Adipocyte (in vitro differentiated cells): ENCODE measurements around the gene OR2T27.
A peak's percentile ranks its signal among the peaks of the same experiment; 100 is the strongest.
"Not testable (repeated sequence)": the region's sequence is repeated elsewhere in the genome, so short reads cannot be mapped to it uniquely, and the experiment has no call there.

Experiments
- DNase-seq: peaks from one replicate; pipeline ENCODE4 v3.0.0-alpha.2; 2015; ENCODE audit warnings: low read depth
- H3K27me3 ChIP-seq: replicated peaks from 2 replicates; pipeline ENCODE4 v1.7.0; 2013; ENCODE audit warnings: mild to moderate bottlenecking, low read length, moderate library complexity; ENCODE audit not compliant: control insufficient read depth, insufficient read depth
- H3K36me3 ChIP-seq: 2 replicates; pipeline ENCODE4 v1.7.0; 2013; ENCODE audit warnings: low read length, mild to moderate bottlenecking, moderate library complexity; ENCODE audit not compliant: control insufficient read depth, insufficient read depth, severe bottlenecking
- H3K4me1 ChIP-seq: 2 replicates; pipeline ENCODE4 v1.7.0; 2013; ENCODE audit warnings: mild to moderate bottlenecking, low read length, moderate library complexity; ENCODE audit not compliant: control insufficient read depth, insufficient read depth
- H3K4me3 ChIP-seq: 2 replicates; pipeline ENCODE4 v1.7.0; 2013; ENCODE audit warnings: mild to moderate bottlenecking, low read length, moderate library complexity
- H3K9ac ChIP-seq: 2 replicates; pipeline ENCODE4 v1.7.0; 2013; ENCODE audit warnings: mild to moderate bottlenecking, low read length, moderate library complexity
- H3K9me3 ChIP-seq: 2 replicates; pipeline ENCODE4 v1.7.0; 2013; ENCODE audit warnings: mild to moderate bottlenecking, low read length, moderate library complexity; ENCODE audit not compliant: control insufficient read depth

Gene OR2T27

DNA sequence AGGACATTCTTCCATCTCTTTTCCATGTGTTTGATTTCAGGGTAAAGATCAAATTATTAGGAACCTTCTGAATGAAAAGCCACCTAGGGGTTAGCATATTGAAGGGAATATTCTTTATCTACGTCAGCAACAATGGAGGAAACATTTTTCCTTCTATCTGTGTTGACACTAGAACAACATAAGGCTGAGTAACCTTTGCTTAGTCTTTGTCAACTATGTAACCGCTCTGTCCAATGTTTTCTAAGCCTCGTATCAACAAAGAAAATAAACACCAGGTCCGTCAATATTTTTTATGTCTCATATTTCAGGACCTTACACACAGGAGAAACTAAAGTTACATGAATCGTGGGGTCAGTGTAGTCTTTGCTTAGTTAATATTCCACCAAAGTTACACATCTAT lies 18.7 kb downstream of the OR2T27 start:
- not testable (repeated sequence) for H3K9ac ChIP-seq, H3K4me3 ChIP-seq, H3K9me3 ChIP-seq, H3K4me1 ChIP-seq, H3K27me3 ChIP-seq, DNase-seq, H3K36me3 ChIP-seq

DNA sequence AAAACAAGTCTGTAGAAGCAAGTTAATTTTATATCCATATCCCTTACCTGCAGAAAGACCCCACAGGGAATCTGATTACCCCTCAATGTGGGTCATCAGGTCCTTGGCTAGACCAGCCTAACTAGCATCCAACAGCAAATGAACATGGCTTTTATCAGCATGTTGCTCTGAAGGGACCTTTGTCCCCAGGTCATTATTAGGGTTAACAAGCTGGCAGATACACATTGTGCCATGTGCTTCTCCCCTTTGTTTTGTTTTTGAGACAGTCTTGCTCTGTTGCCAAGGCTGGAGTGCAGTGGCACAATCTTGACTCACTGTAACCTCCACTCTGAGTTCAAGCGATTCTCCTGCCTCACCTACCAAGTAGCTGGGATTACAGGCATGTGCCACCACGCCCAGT lies 20.3 kb downstream of the OR2T27 start, which contains the start of gene OR2T11:
OR2T11 (minus strand) TSS at position 101 of the 400 bp plus-strand sequence. CDS start 7,963 bp downstream, outside the sequence.
- H3K4me1 ChIP-seq, H3K4me3 ChIP-seq, H3K9ac ChIP-seq, H3K9me3 ChIP-seq, H3K27me3 ChIP-seq, H3K36me3 ChIP-seq, DNase-seq: not testable (repeated sequence)

DNA sequence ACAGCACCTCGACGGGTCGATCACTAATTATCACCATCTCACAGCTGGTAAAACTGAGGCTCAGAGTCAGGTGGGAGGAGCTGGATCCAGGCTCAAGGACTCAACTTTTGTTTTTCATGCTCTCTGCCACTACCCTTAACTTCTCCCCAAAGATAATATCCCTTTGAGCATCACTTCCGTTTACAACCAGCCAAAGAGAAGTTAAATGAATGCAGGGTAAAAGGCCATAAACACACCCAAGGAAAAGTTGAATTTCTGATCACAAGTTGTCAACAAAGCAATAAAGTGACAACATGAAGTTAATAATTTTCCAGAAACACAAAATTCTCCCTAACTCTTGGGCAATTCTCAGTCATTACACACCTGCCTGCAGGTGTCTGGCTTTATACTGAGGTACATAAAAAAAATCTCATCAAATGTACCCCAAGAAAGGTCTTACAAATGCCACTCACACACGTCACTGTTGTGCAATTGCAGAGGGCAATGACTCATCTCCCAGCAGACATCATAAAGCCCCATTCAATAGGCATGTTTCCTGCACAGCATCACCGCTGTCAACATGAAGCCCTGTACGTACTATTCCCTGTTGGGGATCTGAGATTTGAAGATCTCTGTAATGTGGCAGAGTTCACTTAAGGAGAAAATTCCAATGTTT lies 23.8 kb downstream of the OR2T27 start:
- DNase-seq = no peak

DNA sequence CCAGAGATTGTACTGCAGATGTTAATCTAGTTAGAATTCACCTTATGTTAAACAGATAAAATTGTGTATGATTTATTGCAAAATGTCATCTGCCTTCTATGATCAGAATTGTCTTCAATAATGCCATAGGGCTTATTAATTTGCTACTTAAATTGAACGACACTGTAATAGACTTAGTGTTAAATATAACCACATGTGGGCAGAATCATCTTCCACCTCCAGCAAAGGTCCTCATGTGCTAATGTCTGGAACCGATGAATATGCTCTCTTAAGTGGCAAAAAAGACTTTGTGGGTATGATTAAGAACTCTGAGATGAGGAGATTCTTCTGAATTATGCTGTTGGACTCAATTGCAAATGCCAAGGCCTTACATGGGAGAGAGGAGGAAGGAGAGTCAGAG lies 24.8 kb downstream of the OR2T27 start:
- no peak for DNase-seq
- no peak overlapping the region for H3K4me3 ChIP-seq
- no peaks in the 10 kb centered on the region for H3K9me3 ChIP-seq
- no peaks in the 10 kb centered on the region for H3K4me1 ChIP-seq
- H3K9ac ChIP-seq = no peak overlapping the region
- H3K27me3 ChIP-seq = peaks cover 5% of the 10 kb centered on the region
- no peaks in the 10 kb centered on the region for H3K36me3 ChIP-seq

More for the DNA sequence above, 23.8 kb downstream of the OR2T27 start:
- no peak overlapping the region for H3K4me3 ChIP-seq
- no peaks in the 10 kb centered on the region for H3K4me1 ChIP-seq
- H3K9ac ChIP-seq = no peak overlapping the region
- H3K9me3 ChIP-seq = no peaks in the 10 kb centered on the region
- H3K27me3 ChIP-seq = no peaks in the 10 kb centered on the region
- H3K36me3 ChIP-seq = no peaks in the 10 kb centered on the region

DNA sequence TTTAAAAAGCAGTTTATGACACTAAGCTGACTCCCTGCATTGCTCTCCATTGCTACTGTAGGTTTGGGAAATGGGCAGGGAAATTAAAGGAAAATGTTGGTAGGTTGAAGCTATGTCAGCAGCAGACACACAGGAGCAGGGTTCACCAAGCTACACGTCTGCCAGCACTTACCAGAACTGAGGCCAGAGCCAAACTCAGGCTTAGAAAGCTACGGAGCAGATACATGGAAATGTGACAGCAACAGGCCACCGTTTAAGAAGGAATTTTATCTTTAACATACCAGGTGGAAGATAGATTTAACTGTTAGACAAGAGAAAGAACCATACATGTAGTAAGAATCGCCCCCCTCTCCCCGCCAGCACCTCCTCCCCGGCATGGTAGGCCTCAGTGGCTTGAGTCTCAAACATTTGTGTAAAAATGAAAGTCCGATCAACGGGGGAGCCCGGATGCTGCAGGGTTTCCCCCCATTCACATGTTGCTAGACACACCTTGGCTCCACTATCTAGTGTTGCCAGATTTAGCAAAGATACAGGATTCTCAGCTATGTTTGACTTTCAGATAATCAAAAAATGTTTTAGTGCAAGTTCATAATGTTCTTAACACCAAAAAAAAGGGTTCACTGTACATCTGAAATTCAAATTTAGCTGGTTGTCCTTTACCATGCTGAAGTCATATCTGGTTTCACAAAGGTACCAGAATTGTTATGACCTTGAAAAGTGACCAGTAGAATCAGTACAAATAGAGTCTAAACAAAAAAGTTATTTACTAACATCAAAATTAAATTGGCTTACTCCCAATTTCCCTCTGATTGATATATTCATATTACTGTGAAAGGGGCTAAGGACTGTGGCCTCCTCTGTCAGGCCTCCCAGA lies 27.1 kb downstream of the OR2T27 start:
- H3K4me3 ChIP-seq = no peak overlapping the region
- H3K36me3 ChIP-seq = no peaks in the 10 kb centered on the region
- H3K27me3 ChIP-seq = peaks cover 5% of the 10 kb centered on the region
- no peaks in the 10 kb centered on the region for H3K9me3 ChIP-seq
- no peak for DNase-seq
- peaks cover under 1% of the 10 kb centered on the region for H3K4me1 ChIP-seq
- H3K9ac ChIP-seq = no peak overlapping the region

DNA sequence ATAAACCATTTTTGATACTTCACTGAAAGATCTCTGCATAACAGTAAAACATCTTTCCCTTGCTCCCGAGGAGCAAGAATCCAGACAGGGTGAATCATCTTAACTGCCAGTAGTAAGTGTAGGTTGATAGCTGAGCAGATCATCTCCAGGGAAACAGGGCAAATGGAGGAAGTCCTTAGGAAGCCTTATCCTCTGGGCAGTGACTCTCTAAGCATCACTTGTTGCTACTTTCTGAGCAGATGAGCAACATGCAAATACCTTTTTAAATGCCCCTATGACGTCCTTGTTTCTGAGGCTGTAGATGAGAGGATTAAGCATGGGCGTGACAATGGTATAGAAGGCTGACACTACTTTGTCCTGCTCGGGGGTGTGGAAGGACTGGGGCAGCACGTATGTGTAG lies 29.4 kb downstream of the OR2T27 start:
- Histone ChIP-seq H3K27me3 (peaks cover 5% of the 10 kb centered on the region), H3K9ac (no peak overlapping the region), H3K4me3 (no peak overlapping the region), H3K4me1 (peaks cover 7% of the 10 kb centered on the region), H3K36me3 (no peaks in the 10 kb centered on the region), H3K9me3 (no peaks in the 10 kb centered on the region)
- no peak for DNase-seq

DNA sequence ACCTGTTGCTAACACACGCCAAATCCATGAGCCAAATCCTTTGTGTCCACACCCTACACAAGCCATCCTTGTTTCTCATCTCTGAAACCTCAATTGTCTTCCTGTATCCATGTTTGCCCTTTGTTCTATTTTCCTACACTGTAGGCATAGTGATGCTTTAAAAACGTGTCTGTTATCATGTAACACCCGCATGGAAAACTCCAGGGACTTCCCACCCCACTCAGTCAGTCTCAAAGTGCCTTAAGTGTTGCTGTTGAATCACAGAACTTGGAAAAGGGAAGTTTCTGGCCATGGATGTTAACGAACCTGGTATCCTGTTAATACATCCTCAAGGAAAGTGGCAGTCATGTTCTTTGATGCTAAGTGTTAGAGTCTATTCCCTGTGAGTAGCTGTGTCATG lies 30.2 kb downstream of the OR2T27 start:
- peaks cover 7% of the 10 kb centered on the region for H3K4me1 ChIP-seq
- peaks cover 10% of the 10 kb centered on the region for H3K27me3 ChIP-seq
- DNase-seq = no peak
- H3K36me3 ChIP-seq = no peaks in the 10 kb centered on the region
- H3K9ac ChIP-seq = no peak overlapping the region
- H3K9me3 ChIP-seq = no peaks in the 10 kb centered on the region
- H3K4me3 ChIP-seq = no peak overlapping the region

DNA sequence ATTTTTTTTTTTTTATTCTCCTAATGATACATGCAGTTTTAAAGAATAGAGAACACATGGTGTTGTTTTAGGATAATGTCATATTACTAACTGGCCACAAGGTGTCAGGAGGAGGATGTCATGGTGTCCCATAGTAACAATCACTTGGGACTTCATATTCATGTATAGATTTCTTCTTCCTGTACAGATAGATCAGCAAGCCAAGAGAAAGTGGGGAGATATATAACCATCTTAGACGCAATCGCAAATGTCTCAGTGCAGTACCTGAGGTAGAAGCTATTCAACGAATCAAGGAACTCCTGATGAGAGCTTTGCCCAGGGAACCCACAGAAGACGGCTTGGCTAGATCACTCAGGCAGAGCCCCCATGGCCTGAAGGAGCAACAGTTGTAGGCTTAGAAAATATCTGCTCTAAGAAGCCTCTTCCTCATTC lies 32.7 kb downstream of the OR2T27 start:
- Histone ChIP-seq H3K4me1 (peaks cover 7% of the 10 kb centered on the region), H3K27me3 (peaks cover 12% of the 10 kb centered on the region), H3K36me3 (no peaks in the 10 kb centered on the region), H3K9ac (no peak overlapping the region), H3K9me3 (no peaks in the 10 kb centered on the region), H3K4me3 (no peak overlapping the region)
- DNase-seq = peak; percentile 55

DNA sequence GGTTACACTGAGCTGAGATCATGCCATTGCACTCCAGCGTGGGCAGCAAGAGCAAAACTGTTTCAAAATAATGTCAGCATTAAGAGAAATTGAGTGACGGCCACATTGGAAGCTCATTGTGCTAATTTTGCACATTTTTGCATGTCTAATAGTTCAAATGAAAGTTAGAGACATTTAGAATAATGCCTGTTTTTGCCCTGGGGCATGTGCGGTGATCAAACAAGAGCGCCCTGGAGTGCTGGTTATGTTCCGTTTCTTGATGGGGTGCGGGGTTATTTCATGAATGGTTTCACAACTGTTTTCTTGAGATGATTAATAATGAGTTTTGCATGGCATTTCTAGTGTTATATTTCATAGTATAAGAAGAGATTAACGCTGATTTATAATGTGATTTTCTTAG lies 33.6 kb downstream of the OR2T27 start:
- H3K36me3 ChIP-seq = no peaks in the 10 kb centered on the region
- no peaks in the 10 kb centered on the region for H3K9me3 ChIP-seq
- no peak overlapping the region for H3K9ac ChIP-seq
- DNase-seq = no peak
- H3K27me3 ChIP-seq = peaks cover 12% of the 10 kb centered on the region
- no peak overlapping the region for H3K4me3 ChIP-seq
- H3K4me1 ChIP-seq = peaks cover 7% of the 10 kb centered on the region

DNA sequence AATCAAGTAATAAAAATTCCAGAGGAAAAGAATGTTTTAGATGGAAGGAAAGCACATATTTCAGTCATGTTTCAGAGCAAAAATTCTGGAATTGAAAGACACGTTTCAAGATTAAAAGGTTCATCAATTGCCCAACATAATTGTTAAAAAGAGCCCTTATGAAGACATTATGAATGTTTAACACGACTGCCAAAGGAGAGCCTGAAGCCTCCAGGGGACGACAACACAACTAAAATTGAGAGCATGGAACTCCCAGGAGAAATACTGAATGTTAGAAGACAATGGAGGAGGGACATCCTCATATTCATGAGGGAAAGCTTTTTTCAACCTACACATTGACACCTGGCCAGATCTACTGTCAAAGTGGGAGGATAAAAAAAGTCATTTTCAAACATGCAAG lies 36.5 kb downstream of the OR2T27 start:
- no peak overlapping the region for H3K9ac ChIP-seq
- H3K27me3 ChIP-seq = peaks cover 8% of the 10 kb centered on the region
- H3K4me3 ChIP-seq = no peak overlapping the region
- H3K4me1 ChIP-seq = peaks cover 7% of the 10 kb centered on the region
- peak; percentile 67 for DNase-seq
- H3K36me3 ChIP-seq = no peaks in the 10 kb centered on the region
- H3K9me3 ChIP-seq = no peaks in the 10 kb centered on the region

DNA sequence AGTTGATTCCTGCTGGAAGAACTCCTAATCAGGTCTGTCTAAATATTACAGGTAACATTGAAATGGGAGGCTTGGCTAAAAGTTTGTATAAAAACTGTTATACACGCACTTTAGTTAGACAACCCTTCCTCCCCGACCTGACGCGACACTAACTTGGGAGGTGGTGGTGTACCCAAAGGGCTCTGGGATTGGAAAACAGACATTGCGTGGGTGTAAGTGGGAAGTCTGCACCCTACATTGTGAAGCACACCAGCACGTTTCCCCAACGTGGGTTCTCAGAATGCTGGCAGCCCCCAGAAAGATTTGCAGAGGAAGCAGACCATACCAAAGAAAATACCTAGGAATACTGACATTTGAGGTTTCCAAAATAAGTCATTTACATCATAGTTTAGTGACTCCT lies 37.2 kb downstream of the OR2T27 start:
- Histone ChIP-seq H3K9ac (no peak overlapping the region), H3K36me3 (no peaks in the 10 kb centered on the region), H3K4me1 (peaks cover 6% of the 10 kb centered on the region), H3K4me3 (no peak overlapping the region), H3K27me3 (peaks cover 8% of the 10 kb centered on the region), H3K9me3 (no peaks in the 10 kb centered on the region)
- no peak for DNase-seq
